Skeletal muscle cell (primary cell): ENCODE results near the gene MAP3K5.
A peak's percentile ranks its signal among the peaks of the same experiment; 100 is the strongest.
"Not testable (repeated sequence)": the region's sequence is repeated elsewhere in the genome, so short reads cannot be mapped to it uniquely, and the experiment has no call there.

Experiments
- DNase-seq: peaks from one replicate; pipeline ENCODE4 v3.0.0-alpha.2; 2010; ENCODE audit warnings: low read depth
- H3K4me3 ChIP-seq: 2 replicates; pipeline ENCODE4 v1.5.1; 2011; ENCODE audit warnings: low read depth, mild to moderate bottlenecking, control low read depth, low read length, moderate library complexity

Gene MAP3K5

DNA sequence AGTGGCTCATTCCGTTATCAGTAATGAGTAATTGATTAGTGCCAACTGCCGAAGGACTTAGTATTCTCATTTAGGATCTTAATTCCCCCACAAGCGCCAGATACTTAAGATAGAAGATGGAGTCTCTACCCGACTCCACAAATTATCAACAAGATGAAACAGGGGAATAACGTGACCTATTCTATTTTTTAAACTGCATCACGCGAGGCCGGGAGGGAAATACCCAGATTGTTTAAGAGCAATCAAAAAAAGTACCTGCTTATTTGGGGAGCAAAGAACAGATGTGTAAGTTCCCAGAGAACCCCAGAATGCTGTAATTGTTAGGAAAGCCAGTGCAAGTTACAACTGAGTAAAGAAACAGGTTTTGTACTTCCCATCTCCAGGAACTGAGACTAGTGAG, 1.1 kb upstream of the MAP3K5 start:
- DNase-seq: no peak
- peak overlapping the region; percentile 61 for H3K4me3 ChIP-seq

DNA sequence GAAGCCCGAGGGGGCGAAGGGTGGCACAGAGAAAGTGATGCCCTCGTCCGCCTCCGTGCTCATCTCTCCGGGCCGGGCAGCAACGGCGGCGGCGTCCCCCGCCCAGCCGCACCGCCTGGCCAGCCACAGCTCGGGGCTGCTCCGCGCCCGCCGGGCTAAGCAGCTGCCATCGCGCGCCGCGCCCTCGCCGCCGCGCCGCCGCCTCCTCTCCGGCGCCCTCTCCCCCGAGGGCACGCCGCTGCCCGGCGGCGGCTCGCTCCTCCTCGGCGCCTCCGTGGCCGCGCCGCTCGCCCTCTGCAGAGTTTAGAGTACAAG, 225 bp downstream of the MAP3K5 start:
- peak overlapping the region; percentile 61 for H3K4me3 ChIP-seq
- DNase-seq: no peak

DNA sequence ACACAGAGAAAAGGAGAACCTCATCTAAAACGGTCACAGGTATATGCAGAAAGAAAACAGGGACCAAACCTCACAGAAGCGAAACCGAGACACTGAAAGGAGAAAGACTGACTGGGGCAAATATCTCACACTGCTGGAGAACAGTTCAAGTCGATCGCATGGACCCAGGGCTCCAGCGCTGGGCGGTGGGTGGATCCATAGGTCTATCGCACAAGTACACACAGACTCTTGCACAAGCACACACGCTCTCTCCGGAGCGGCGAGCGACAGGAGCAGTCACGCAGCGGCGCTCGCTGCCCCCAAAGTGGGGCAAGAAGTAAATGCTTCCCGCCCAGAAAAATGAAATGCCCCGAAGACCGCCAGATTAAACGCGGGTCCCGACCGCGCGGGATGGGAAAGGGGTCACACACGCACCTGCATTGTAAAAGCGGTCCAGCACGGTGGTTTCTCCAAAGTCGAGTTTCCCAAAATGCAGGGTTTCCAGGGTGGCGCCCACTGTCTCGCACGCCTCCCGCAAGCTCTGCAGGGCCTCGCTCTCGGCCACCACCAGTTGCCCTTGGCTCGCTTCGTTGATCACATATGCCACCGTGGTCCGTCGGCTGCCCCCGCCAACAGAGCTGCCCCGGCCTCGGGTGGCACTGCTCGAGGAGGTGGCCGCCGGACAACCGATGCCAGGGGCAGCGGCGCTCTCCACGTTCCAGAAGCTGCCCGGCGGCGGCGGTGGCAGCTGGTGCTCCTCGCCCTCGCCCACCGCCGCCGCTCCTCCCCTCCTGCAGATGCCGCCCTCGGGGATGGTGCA, 782 bp downstream of the MAP3K5 start:
- peak overlapping the region; percentile 61 for H3K4me3 ChIP-seq
- DNase-seq: no peak

DNA sequence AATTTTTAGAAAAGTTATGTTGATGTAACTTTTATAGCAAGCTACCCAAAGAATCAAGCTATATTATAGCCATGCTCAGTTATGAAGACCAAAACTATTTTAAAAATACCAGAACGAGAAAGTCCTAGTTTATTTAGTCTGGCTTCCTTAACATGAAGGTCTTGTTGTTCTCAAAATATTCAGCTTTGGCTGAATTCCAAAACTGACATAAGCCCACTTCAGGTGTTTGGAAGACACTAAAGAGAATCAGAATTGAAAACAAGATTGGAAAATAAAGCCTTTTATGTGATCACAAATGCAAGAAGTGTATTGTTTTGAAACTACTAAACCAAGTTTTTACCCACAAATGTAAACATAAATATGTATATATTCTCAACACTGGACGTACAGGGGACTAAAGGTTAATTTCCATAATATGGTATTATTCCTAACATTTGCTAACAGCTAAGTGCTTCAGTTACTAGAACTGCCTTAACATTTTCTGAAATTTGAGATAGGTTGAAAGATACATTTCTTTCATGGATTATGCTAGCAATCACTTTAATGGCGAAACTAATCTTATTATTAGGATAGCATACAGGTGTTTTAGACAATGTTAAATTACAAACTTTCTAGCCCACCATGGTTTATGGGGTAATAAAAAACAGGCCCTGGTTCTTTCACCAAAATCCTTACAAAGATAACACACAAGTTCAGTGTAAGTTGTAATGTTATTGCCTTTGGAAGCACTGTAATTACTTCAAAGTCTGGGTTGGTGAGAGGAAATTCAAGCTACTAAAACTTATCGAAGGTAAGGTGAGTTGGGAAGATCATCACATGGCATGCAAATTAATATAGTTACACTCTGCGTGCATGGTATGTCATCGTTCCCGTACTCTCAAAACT, 1.6 kb downstream of the MAP3K5 start:
- H3K4me3 ChIP-seq: peak overlapping the region; percentile 61
- no peak for DNase-seq

DNA sequence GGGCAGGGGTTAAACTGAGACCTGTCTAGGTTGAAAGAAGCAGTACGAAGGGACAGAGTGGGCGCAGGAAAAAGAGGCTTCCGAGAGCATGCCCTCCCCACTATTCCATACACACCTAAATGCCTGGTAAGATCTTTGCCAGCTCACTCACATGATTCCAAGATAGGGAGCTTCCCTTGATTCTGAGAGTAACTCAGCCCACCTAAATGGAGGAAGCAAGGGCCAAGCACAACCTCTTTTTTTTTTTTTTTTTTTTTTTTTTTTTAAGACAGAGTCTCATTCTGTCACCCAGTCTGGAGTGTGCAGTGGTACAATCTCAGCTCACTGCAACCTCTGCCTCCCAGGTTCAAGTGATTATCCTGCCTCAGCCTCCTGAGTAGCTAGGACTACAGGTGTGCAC, 2.8 kb downstream of the MAP3K5 start:
- not testable (repeated sequence) for DNase-seq, H3K4me3 ChIP-seq

- DNase-seq: peak; percentile 78
These were observed 4.0 kb downstream of the MAP3K5 start for GRCh38 chr6:136788069-136788902.

GRCh38 chr6:136787726-136788068, 4.6 kb downstream of the MAP3K5 start:
- H3K4me3 ChIP-seq: no peak overlapping the region

More at GRCh38 chr6:136788069-136788902, 4.0 kb downstream of the MAP3K5 start:
- H3K4me3 ChIP-seq: no peak overlapping the region

GRCh38 chr6:136786658-136787057, 5.6 kb downstream of the MAP3K5 start:
- no peak overlapping the region for H3K4me3 ChIP-seq
- DNase-seq: no peak

More at GRCh38 chr6:136787726-136788068, 4.6 kb downstream of the MAP3K5 start:
- no peak for DNase-seq

DNA sequence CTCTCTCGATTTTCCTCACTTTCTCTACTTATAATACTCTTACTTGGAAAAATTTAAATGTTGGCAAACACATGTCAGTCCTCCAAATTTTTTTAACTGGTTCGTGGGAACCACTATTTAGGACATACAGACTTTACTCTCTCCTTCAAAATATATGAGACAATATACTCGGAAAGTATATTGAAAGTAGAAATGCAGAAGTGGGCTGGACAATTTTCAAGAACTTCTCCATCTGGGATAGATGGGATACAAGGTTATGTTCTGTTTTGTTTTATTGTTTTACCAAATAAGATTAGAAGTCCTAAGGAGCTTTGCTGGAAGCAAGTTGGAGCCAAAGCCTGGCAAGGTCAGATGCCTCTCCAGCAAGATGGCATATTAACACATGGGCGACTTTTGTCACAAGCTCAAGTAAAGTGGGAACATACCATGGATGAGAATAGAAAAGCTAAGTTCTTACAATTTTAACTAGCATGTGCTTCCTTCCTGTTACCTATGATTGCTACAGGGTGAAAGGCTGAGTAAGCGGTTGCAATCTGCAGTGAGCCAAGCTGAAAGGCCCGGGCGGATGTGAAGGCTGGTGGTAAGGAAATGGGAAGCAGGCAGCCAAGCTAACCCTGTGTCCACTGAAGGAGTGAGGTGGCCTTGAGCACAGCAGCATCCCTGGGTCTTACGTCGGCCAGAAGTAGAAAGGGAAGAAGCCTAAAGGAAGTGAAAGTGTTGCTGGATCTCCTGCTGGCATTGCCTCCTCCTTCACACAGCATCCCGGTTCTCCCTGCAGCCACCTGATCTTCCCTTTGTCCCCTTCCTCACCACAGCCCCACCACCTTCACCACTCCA, 7.1 kb downstream of the MAP3K5 start:
- DNase-seq: no peak
- no peak overlapping the region for H3K4me3 ChIP-seq

DNA sequence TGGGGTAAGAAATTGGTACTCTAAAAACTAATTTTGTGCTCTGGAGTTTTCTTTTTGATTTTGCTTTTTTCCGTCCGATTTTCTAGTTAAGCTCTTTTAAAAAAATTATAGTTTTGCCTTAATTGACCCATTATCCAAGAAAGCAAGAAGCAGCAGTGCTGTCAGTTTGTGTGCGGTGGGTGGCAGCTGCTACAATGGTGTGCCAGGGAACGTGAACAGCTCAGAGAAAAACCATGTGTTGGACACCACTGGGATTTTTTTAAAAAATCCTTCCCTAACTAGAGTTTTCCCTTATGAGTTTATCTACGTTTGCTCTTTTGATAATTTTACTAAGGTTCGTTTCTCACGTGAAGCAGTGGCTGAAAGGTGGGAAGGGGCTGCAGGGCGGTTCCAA, 8.0 kb downstream of the MAP3K5 start:
- no peak for DNase-seq
- H3K4me3 ChIP-seq: no peak overlapping the region

- no peak overlapping the region for H3K4me3 ChIP-seq
- no peak for DNase-seq
These were observed 8.6 kb downstream of the MAP3K5 start for GRCh38 chr6:136783495-136784270.

DNA sequence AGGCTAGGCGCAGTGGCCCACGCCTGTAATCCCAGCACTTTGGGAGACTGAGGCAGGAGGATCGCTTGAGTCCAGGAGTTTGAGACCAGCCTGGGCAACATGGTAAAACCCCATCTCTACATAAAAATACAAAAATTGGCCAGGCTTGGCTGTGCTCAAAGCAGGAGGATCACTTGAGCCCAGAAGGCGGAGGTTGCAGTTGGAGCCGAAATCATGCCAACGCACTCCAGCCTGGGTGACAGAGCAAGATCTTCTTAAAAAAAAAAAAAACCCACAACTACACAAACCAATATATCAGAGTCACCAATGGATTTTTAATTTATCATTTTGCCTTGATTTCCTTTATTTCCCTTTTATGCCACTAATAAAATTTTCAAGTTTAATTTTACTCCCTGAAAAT, 9.3 kb downstream of the MAP3K5 start:
- H3K4me3 ChIP-seq: no peak overlapping the region

DNA sequence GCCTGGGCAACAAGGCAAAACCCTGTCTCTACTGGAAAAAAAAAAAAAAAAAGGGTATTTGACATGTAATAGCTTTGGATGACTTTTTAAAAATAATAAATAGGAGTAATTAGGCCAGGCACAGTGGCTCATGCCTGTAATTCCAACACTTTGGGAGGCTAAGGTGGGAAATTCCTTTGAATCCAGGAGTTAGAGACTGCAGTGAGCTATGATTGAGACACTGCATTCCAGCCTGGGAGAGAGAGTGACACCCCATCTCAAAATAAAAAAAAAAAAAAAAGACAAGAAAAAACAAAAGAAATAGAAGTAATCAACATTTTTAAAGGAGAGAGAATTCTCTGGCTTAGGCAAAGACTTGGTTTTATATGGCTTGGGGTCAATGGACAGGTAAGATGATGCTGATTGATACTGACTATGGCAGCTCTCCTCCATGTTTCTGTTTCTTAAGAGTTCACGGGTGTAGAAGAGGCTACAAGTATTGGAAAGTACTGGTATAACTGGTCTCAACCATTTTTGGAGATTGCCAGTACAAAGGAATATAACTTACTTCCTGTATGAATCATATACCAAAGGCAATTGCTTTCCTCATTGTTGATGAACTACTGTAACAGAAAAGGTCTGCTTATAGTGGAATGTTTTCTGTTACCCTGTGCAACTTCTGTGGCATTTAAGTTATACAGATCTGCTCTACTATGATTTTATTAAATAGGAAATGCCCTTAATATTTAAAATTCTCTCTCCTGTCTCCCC, 10.1 kb downstream of the MAP3K5 start:
- no peak for DNase-seq
- H3K4me3 ChIP-seq: no peak overlapping the region

More for the DNA sequence above, 9.3 kb downstream of the MAP3K5 start:
- DNase-seq: no peak

DNA sequence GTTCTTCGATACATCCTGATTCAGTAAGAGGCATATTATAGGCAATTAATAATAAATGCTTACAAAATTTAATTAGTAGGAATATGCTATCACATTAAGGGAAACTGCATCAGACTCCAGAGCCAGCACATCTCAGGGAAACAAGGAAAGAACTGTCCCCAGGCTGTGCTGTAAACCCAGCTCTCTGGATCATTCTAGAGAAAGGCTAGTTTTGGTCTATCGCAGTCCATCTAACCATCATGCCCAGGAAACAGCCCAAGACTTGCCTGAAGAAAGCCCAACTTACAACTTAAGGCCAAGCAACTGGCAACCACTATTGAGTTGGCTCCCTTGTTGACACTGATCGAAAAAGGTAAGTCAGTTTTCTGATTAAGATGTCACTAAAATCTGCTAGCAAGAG, 11.3 kb downstream of the MAP3K5 start:
- no peak overlapping the region for H3K4me3 ChIP-seq

GRCh38 chr6:136779682-136780081, 12.6 kb downstream of the MAP3K5 start:
- no peak overlapping the region for H3K4me3 ChIP-seq
- no peak for DNase-seq

More for the DNA sequence above, 11.3 kb downstream of the MAP3K5 start:
- DNase-seq: no peak

DNA sequence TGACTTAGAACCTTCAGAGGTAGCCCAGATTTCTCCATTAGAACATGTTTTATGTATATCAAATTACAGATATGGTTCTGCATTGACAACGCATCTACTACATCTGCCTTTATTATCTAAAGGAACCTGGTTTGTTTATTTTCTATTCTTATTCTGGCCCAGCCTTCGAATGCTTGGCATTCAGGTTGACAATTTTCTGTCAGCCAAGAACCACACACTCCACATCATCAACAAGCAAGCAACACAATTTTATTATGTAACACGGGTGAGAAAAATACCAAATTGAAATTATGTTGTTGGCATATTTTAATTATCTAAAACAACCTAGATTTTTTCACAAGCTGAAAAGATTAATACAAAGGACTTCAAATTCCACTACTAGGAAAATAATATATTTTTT, 14.6 kb downstream of the MAP3K5 start:
- H3K4me3 ChIP-seq: no peak overlapping the region
- no peak for DNase-seq

- no peak for DNase-seq
- H3K4me3 ChIP-seq: no peak overlapping the region
These were observed 16.7 kb downstream of the MAP3K5 start for GRCh38 chr6:136775548-136775947.

GRCh38 chr6:136775081-136775480, 17.2 kb downstream of the MAP3K5 start:
- no peak overlapping the region for H3K4me3 ChIP-seq
- no peak for DNase-seq
